HL-60 (cell line): Measurements from ENCODE around the gene WNT11.

ENCODE experiments used
- DNase-seq, 2 experiments: peaks; one replicate each; pipeline ENCODE4 v3.0.0-alpha.2; 2010 to 2020; ENCODE audit warnings: low read depth in 1 of 2, low spot score in 1 of 2
- H3K27ac ChIP-seq: fragments of 250-450 bp; sonication (Bioruptor Pico); replicated peaks from 2 replicates; pipeline ENCODE4 v1.5.1; 2020; ENCODE audit warnings: mild to moderate bottlenecking, moderate library complexity
- H3K27me3 ChIP-seq: fragments of 250-450 bp; sonication (Bioruptor Pico); 2 replicates; pipeline ENCODE4 v1.5.1; 2021; ENCODE audit warnings: mild to moderate bottlenecking, moderate library complexity; ENCODE audit not compliant: insufficient read depth, poor library complexity, severe bottlenecking
- H3K4me3 ChIP-seq: replicated peaks from 2 replicates; pipeline ENCODE4 v1.5.1; 2011; ENCODE audit warnings: mild to moderate bottlenecking, control low read depth, low read length; ENCODE audit not compliant: insufficient read depth
- GABPA ChIP-seq: IDR thresholded peaks from 2 replicates; pipeline ENCODE4 v1.6.1; 2012; ENCODE audit warnings: low read depth
- POLR2AphosphoS5 ChIP-seq: IDR thresholded peaks from 2 replicates; pipeline ENCODE4 v1.6.1; 2012; ENCODE audit warnings: low read depth
- SPI1 ChIP-seq: IDR thresholded peaks from 2 replicates; pipeline ENCODE4 v1.6.1; 2012; ENCODE audit warnings: low read depth, mild to moderate bottlenecking, borderline replicate concordance
- TF ChIP-seq, protein P1 (sequence below): IDR thresholded peaks from one replicate; pipeline ENCODE4 v1.5.1; 2011; ENCODE audit warnings: low read length, control low read depth, inconsistent platforms; ENCODE audit not compliant: insufficient read depth
- TF ChIP-seq, protein P2 (sequence below): IDR thresholded peaks from 2 replicates; pipeline ENCODE4 v1.6.1; 2012; ENCODE audit warnings: low read depth; ENCODE audit not compliant: insufficient replicate concordance

WNT11 gene

DNA sequence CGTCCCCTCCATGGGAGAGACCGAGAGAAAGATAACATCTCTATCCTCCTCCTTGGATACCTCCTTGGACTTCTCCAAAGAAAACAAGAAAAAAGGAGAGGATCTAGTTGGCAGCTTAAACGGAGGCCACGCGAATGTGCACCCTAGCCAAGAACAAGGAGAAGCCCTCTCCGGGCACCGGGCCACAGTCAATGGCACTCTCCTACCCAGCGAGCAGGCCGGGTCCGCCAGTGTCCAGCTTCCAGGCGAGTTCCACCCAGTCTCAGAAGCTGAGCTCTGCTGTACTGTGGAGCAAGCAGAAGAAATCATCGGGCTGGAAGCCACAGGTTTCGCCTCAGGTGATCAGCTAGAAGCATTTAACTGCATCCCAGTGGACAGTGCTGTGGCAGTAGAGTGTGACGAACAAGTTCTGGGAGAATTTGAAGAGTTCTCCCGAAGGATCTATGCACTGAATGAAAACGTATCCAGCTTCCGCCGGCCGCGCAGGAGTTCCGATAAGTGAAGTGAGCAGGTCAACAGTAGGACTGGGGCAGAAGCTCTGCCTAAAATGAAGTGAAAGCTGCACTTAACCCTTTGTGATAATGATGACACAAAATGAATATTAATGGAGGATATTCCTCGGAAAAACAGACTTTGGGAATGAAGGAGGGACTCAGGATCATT lies 65.3 kb downstream of the WNT11 start:
- Histone ChIP-seq H3K27me3 (no peaks in the 10 kb centered on the region), H3K4me3 (no peak overlapping the region), H3K27ac (no peak overlapping the region)
- DNase-seq, result no peak
- TF ChIP-seq GABPA, result no peak
- TF ChIP-seq SPI1, result no peak
- TF ChIP-seq, protein P1, sequence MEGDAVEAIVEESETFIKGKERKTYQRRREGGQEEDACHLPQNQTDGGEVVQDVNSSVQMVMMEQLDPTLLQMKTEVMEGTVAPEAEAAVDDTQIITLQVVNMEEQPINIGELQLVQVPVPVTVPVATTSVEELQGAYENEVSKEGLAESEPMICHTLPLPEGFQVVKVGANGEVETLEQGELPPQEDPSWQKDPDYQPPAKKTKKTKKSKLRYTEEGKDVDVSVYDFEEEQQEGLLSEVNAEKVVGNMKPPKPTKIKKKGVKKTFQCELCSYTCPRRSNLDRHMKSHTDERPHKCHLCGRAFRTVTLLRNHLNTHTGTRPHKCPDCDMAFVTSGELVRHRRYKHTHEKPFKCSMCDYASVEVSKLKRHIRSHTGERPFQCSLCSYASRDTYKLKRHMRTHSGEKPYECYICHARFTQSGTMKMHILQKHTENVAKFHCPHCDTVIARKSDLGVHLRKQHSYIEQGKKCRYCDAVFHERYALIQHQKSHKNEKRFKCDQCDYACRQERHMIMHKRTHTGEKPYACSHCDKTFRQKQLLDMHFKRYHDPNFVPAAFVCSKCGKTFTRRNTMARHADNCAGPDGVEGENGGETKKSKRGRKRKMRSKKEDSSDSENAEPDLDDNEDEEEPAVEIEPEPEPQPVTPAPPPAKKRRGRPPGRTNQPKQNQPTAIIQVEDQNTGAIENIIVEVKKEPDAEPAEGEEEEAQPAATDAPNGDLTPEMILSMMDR, result no peak
- TF ChIP-seq POLR2AphosphoS5, result no peak
- TF ChIP-seq, protein P2, sequence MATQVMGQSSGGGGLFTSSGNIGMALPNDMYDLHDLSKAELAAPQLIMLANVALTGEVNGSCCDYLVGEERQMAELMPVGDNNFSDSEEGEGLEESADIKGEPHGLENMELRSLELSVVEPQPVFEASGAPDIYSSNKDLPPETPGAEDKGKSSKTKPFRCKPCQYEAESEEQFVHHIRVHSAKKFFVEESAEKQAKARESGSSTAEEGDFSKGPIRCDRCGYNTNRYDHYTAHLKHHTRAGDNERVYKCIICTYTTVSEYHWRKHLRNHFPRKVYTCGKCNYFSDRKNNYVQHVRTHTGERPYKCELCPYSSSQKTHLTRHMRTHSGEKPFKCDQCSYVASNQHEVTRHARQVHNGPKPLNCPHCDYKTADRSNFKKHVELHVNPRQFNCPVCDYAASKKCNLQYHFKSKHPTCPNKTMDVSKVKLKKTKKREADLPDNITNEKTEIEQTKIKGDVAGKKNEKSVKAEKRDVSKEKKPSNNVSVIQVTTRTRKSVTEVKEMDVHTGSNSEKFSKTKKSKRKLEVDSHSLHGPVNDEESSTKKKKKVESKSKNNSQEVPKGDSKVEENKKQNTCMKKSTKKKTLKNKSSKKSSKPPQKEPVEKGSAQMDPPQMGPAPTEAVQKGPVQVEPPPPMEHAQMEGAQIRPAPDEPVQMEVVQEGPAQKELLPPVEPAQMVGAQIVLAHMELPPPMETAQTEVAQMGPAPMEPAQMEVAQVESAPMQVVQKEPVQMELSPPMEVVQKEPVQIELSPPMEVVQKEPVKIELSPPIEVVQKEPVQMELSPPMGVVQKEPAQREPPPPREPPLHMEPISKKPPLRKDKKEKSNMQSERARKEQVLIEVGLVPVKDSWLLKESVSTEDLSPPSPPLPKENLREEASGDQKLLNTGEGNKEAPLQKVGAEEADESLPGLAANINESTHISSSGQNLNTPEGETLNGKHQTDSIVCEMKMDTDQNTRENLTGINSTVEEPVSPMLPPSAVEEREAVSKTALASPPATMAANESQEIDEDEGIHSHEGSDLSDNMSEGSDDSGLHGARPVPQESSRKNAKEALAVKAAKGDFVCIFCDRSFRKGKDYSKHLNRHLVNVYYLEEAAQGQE, result no peak

DNA sequence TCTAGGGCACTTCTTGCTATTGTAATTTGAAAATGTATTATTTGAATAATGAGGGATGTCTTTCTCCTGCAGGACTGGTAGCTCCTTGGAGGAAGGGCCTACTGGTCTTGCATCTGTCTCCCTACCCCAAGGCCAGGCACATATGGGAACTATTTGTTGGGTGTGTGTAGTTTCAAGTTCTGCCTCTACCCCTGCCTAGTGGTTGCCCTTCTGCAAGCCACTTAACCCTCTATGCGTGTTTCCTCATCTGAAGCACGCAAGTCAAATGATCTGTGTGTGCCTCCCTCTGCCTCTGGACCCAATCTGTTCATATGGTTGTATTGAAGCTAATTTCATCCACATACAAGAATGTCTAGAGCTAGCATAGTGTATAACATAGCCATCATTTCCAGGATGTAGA lies 67.0 kb downstream of the WNT11 start:
- TF ChIP-seq, protein P1, result no peak
- TF ChIP-seq GABPA (no peak), POLR2AphosphoS5 (no peak), SPI1 (no peak)
- TF ChIP-seq, protein P2, result no peak
- no peaks in the 10 kb centered on the region for H3K27me3 ChIP-seq
- no peak overlapping the region for H3K4me3 ChIP-seq
- H3K27ac ChIP-seq, result no peak overlapping the region
- no peak for DNase-seq
